Trophoblast cell (in vitro differentiated cells and primary cell): Measurements from ENCODE around the gene EFCAB5.
A peak's percentile ranks its signal among the peaks of the same experiment; 100 is the strongest.
"Not testable (repeated sequence)": the region's sequence is repeated elsewhere in the genome, so short reads cannot be mapped to it uniquely, and the experiment has no call there.

Source experiments
- DNase-seq, 2 donors: peaks; one replicate each; pipeline ENCODE4 v3.0.0-alpha.2; 2016
- H2AFZ ChIP-seq: 2 replicates; pipeline ENCODE4 v1.6.1; 2013; ENCODE audit warnings: low read length, moderate library complexity, mild to moderate bottlenecking; ENCODE audit not compliant: insufficient read depth, poor library complexity
- H2AK5ac ChIP-seq: 2 replicates; pipeline ENCODE4 v1.6.1; 2013; ENCODE audit warnings: mild to moderate bottlenecking, low read length
- H2BK120ac ChIP-seq: 2 replicates; pipeline ENCODE4 v1.6.1; 2013; ENCODE audit warnings: low read length, mild to moderate bottlenecking, moderate library complexity; ENCODE audit not compliant: insufficient read depth, poor library complexity
- H2BK12ac ChIP-seq: 2 replicates; pipeline ENCODE4 v1.6.1; 2013; ENCODE audit warnings: mild to moderate bottlenecking, low read length, moderate library complexity
- H2BK5ac ChIP-seq: 2 replicates; pipeline ENCODE4 v1.6.1; 2013; ENCODE audit warnings: low read length, low read depth, moderate library complexity, mild to moderate bottlenecking; ENCODE audit not compliant: poor library complexity
- H3K14ac ChIP-seq: 2 replicates; pipeline ENCODE4 v1.6.1; 2013; ENCODE audit warnings: mild to moderate bottlenecking, low read length
- H3K18ac ChIP-seq: 2 replicates; pipeline ENCODE4 v1.6.1; 2013; ENCODE audit warnings: mild to moderate bottlenecking, low read length
- H3K23ac ChIP-seq: 2 replicates; pipeline ENCODE4 v1.6.1; 2013; ENCODE audit warnings: low read length
- H3K27ac ChIP-seq: 2 replicates; pipeline ENCODE4 v1.5.1; 2013; ENCODE audit warnings: low read depth, mild to moderate bottlenecking, inconsistent platforms, low read length, moderate library complexity
- H3K27me3 ChIP-seq: 2 replicates; pipeline ENCODE4 v1.6.1; 2013; ENCODE audit warnings: inconsistent platforms, mild to moderate bottlenecking, low read length, moderate library complexity; ENCODE audit not compliant: insufficient read depth
- H3K36me3 ChIP-seq, 2 experiments: 1 replicate in 1 of 2; 2 replicates in 1 of 2; pipeline ENCODE4 v1.6.1; 2013; ENCODE audit warnings: low read length in 2 of 2, mild to moderate bottlenecking in 2 of 2, moderate library complexity in 1 of 2; ENCODE audit not compliant: insufficient read depth in 2 of 2, control insufficient read depth in 1 of 2
- H3K4ac ChIP-seq: 2 replicates; pipeline ENCODE4 v1.6.1; 2013; ENCODE audit warnings: low read depth, mild to moderate bottlenecking, low read length, moderate library complexity
- H3K4me1 ChIP-seq, 2 experiments: 1 replicate in 1 of 2; 2 replicates in 1 of 2; pipeline ENCODE4 v1.6.1; 2013; ENCODE audit warnings: low read length in 2 of 2, mild to moderate bottlenecking in 2 of 2, moderate library complexity in 1 of 2; ENCODE audit not compliant: insufficient read depth in 2 of 2, control insufficient read depth in 1 of 2
- H3K4me2 ChIP-seq: 2 replicates; pipeline ENCODE4 v1.6.1; 2013; ENCODE audit warnings: inconsistent platforms, mild to moderate bottlenecking, low read length, moderate library complexity
- H3K4me3 ChIP-seq: 2 replicates; pipeline ENCODE4 v1.5.1; 2013; ENCODE audit warnings: mild to moderate bottlenecking, low read depth, low read length, inconsistent platforms
- H3K79me1 ChIP-seq: one replicate; pipeline ENCODE4 v1.6.1; 2013; ENCODE audit warnings: low read length
- H3K79me2 ChIP-seq: 2 replicates; pipeline ENCODE4 v1.6.1; 2013; ENCODE audit warnings: low read length, mild to moderate bottlenecking; ENCODE audit not compliant: control insufficient read depth, insufficient read depth, poor library complexity
- H3K9ac ChIP-seq: 2 replicates; pipeline ENCODE4 v1.6.1; 2013; ENCODE audit warnings: mild to moderate bottlenecking, low read length
- H3K9me3 ChIP-seq: 2 replicates; pipeline ENCODE4 v1.6.1; 2013; ENCODE audit warnings: low read depth, mild to moderate bottlenecking, control low read depth, inconsistent platforms, low read length; ENCODE audit not compliant: insufficient read depth
- H4K12ac ChIP-seq: 2 replicates; pipeline ENCODE4 v1.6.1; 2013; ENCODE audit warnings: low read depth, mild to moderate bottlenecking, low read length, moderate library complexity
- H4K8ac ChIP-seq: 2 replicates; pipeline ENCODE4 v1.6.1; 2013; ENCODE audit warnings: low read depth, mild to moderate bottlenecking, low read length, moderate library complexity
- H4K91ac ChIP-seq: one replicate; pipeline ENCODE4 v1.6.1; 2013; ENCODE audit warnings: low read depth, mild to moderate bottlenecking, low read length, moderate library complexity
- WGBS: extraction: QIAGEN DNeasy Blood & Tissue Kit; methylation state at CpG from one replicate; pipeline ENCODE4 v1.1.7; 2013; ENCODE audit warnings: missing lambda C conversion rate; ENCODE audit not compliant: insufficient read length, insufficient coverage; ENCODE audit errors: extremely low coverage; 5-methylcytosine and 5-hydroxymethylcytosine counted together

Gene EFCAB5

DNA sequence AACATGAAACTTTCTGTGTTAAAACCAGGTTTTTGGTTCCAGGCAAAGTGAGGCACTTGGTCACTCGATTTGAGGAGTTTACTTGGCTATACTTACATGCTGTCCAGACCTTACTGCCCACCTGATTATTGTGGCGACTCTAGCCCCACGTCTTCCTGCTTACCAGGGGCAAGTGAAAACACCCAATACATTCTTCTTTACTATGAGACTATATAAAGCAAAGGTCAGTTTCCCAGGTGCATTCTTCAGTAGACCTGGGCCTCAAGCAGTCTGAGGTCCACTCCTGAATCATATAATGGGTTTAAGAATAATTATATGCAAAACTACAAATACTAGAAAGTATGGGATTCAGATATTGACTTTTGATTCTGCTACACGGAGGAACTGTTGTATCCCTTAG lies 86.2 kb downstream of the EFCAB5 start:
- no CpG with 5 or more reads among the region's 4 CpGs for WGBS
- Histone ChIP-seq H3K9me3 (no peaks in the 10 kb centered on the region), H3K4me1 (no peaks in the 10 kb centered on the region), H3K9ac (no peak overlapping the region), H3K36me3 (no peaks in the 10 kb centered on the region), H2AK5ac (no peak overlapping the region), H3K4me3 (no peak overlapping the region), H3K79me1 (no peaks in the 10 kb centered on the region), H2BK5ac (no peak overlapping the region), H3K4me2 (no peak overlapping the region), H3K23ac (no peak overlapping the region), H3K18ac (no peak overlapping the region), H4K8ac (no peak overlapping the region), H3K4ac (no peak overlapping the region), H2AFZ (no peak overlapping the region), H2BK12ac (no peak overlapping the region), H4K91ac (no peak overlapping the region), H3K27ac (no peak overlapping the region), H3K14ac (no peak overlapping the region), H2BK120ac (no peak overlapping the region), H4K12ac (no peak overlapping the region), H3K27me3 (no peaks in the 10 kb centered on the region), H3K79me2 (no peaks in the 10 kb centered on the region)
- no peak for DNase-seq

DNA sequence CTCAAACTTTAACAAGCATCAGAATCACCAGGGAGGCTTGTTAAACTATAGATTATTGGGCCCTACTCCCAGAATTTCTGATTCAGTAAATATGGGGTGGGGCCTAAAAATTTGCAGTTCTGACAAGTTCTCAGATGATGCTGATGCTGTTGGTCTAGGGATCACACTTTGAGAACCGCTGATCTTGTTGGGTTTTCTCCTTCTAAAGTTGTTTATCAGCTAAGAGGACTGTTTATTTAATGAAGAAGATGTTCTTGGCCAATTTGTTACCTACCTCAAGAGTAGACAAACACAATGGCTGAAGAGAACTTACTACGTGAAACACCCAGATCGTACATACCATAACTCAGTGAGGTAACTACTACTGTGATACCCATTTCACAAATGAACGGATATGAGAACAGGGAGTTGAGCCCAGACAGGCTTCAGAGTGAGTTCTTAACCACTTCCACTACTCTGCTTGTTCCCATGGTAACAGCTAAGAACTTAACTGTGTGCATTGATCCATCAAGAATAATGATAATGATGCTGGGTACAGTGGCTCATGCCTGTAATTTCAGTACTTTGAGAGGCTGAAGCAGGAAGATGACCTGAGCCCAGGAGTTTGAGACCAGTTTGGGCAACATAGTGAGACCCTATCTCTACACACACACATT lies 89.9 kb downstream of the EFCAB5 start:
- H3K4me3 ChIP-seq: no peak overlapping the region
- H3K79me1 ChIP-seq: no peaks in the 10 kb centered on the region
- no peak overlapping the region for H2AK5ac ChIP-seq
- no peaks in the 10 kb centered on the region for H3K79me2 ChIP-seq
- H3K36me3 ChIP-seq: no peaks in the 10 kb centered on the region
- no CpG with 5 or more reads among the region's 4 CpGs for WGBS
- no peaks in the 10 kb centered on the region for H3K4me1 ChIP-seq
- no peak overlapping the region for H2AFZ ChIP-seq
- no peak overlapping the region for H4K12ac ChIP-seq
- H3K23ac ChIP-seq: no peak overlapping the region
- H3K14ac ChIP-seq: no peak overlapping the region
- H3K4me2 ChIP-seq: no peak overlapping the region
- no peak overlapping the region for H4K8ac ChIP-seq
- no peak overlapping the region for H4K91ac ChIP-seq
- no peak overlapping the region for H3K4ac ChIP-seq
- H3K27me3 ChIP-seq: no peaks in the 10 kb centered on the region
- no peaks in the 10 kb centered on the region for H3K9me3 ChIP-seq
- no peak overlapping the region for H3K18ac ChIP-seq
- H3K9ac ChIP-seq: no peak overlapping the region
- DNase-seq: no peak
- no peak overlapping the region for H2BK12ac ChIP-seq
- H3K27ac ChIP-seq: no peak overlapping the region
- H2BK120ac ChIP-seq: no peak overlapping the region
- no peak overlapping the region for H2BK5ac ChIP-seq

DNA sequence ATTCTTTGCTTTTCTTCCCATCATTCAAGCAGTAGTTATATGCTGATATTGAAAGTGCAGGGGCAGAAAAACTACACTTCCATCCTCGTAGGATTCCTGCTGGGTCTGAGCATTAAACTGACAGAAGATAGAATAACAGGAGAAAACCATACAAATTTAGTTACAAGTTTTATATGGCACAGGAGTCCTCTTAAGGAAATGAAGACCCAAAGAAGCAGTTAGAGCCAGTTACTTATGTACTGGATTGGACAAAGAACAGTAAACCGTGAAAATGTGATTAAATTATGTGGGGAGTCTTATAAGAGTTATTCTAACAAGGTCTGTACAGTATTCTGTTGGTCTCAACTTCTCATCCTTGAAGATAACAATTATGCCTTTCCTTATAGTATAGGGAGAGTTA lies 93.9 kb downstream of the EFCAB5 start:
- no peaks in the 10 kb centered on the region for H3K4me1 ChIP-seq
- H3K9ac ChIP-seq: no peak overlapping the region
- H3K4me2 ChIP-seq: no peak overlapping the region
- H3K9me3 ChIP-seq: no peaks in the 10 kb centered on the region
- H2AFZ ChIP-seq: no peak overlapping the region
- H2BK120ac ChIP-seq: no peak overlapping the region
- H4K12ac ChIP-seq: no peak overlapping the region
- no CpG with 5 or more reads among the region's 2 CpGs for WGBS
- H2AK5ac ChIP-seq: no peak overlapping the region
- no peak overlapping the region for H4K91ac ChIP-seq
- no peak overlapping the region for H2BK5ac ChIP-seq
- no peaks in the 10 kb centered on the region for H3K79me2 ChIP-seq
- H2BK12ac ChIP-seq: no peak overlapping the region
- no peak overlapping the region for H3K4ac ChIP-seq
- no peak overlapping the region for H3K23ac ChIP-seq
- no peak overlapping the region for H3K14ac ChIP-seq
- H3K27me3 ChIP-seq: no peaks in the 10 kb centered on the region
- DNase-seq: no peak
- no peak overlapping the region for H4K8ac ChIP-seq
- H3K18ac ChIP-seq: no peak overlapping the region
- H3K36me3 ChIP-seq: no peaks in the 10 kb centered on the region
- no peak overlapping the region for H3K27ac ChIP-seq
- H3K79me1 ChIP-seq: peaks cover 1% of the 10 kb centered on the region
- no peak overlapping the region for H3K4me3 ChIP-seq

DNA sequence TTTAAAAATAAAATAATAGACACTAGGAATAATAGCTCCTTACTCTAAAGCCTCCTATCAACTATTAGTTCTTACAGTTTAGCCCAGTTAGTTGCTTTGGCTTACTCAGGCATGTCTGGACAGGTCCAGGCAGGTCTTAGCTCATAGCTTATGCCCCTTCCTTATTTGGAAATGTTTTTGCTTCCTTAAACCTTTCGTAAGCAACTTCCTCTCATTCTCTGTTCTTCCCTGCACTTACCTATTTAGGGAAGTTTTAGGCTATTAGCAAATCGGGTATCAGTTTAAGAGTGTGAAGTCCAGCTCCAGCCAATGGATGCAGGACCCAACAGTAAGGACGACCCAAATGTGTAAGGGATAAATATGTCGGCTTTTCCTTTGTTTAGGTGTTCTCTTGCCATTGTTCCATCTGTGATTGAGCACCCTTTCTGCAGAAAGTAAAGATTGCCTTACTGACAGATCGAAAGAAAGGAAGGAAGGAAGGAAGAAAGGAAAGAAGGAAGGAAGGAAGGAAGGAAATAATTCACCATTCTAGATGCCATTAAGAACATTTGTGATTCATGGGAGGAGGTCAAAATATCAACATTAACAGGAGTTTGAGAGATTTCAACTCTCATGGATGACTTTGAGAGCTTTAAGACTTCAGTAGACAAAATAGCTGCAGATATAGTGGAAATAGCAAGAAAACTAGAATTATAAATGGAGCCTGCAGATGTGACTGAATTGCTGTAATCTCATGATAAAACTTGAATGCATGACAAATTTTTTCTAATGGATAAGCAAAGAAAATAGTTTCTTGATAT lies 99.5 kb downstream of the EFCAB5 start:
- not testable (repeated sequence) for H3K9ac ChIP-seq, H2BK120ac ChIP-seq, H3K4ac ChIP-seq, H3K4me1 ChIP-seq, H3K36me3 ChIP-seq, H3K4me2 ChIP-seq, H2BK5ac ChIP-seq, H3K9me3 ChIP-seq, H3K14ac ChIP-seq, H4K12ac ChIP-seq, H3K23ac ChIP-seq, H2AK5ac ChIP-seq, H3K79me2 ChIP-seq, H4K91ac ChIP-seq, H3K4me3 ChIP-seq, H2BK12ac ChIP-seq, H3K27ac ChIP-seq, H2AFZ ChIP-seq, H3K79me1 ChIP-seq, H4K8ac ChIP-seq, H3K18ac ChIP-seq, H3K27me3 ChIP-seq
- peak in 1 of 2 donors; percentile 35 for DNase-seq
- no CpG with 5 or more reads among the region's 5 CpGs for WGBS
